HUDEP-2 (cell line): ENCODE results near the gene NGLY1.

ENCODE experiments used
- DNase-seq, 76 experiments: peaks; one replicate each; lab custom pipeline; 2025; ENCODE audit not compliant: unreplicated experiment in 76 of 76; lab: John Stamatoyannopoulos, UW

The NGLY1 gene, protein sequence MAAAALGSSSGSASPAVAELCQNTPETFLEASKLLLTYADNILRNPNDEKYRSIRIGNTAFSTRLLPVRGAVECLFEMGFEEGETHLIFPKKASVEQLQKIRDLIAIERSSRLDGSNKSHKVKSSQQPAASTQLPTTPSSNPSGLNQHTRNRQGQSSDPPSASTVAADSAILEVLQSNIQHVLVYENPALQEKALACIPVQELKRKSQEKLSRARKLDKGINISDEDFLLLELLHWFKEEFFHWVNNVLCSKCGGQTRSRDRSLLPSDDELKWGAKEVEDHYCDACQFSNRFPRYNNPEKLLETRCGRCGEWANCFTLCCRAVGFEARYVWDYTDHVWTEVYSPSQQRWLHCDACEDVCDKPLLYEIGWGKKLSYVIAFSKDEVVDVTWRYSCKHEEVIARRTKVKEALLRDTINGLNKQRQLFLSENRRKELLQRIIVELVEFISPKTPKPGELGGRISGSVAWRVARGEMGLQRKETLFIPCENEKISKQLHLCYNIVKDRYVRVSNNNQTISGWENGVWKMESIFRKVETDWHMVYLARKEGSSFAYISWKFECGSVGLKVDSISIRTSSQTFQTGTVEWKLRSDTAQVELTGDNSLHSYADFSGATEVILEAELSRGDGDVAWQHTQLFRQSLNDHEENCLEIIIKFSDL

DNA sequence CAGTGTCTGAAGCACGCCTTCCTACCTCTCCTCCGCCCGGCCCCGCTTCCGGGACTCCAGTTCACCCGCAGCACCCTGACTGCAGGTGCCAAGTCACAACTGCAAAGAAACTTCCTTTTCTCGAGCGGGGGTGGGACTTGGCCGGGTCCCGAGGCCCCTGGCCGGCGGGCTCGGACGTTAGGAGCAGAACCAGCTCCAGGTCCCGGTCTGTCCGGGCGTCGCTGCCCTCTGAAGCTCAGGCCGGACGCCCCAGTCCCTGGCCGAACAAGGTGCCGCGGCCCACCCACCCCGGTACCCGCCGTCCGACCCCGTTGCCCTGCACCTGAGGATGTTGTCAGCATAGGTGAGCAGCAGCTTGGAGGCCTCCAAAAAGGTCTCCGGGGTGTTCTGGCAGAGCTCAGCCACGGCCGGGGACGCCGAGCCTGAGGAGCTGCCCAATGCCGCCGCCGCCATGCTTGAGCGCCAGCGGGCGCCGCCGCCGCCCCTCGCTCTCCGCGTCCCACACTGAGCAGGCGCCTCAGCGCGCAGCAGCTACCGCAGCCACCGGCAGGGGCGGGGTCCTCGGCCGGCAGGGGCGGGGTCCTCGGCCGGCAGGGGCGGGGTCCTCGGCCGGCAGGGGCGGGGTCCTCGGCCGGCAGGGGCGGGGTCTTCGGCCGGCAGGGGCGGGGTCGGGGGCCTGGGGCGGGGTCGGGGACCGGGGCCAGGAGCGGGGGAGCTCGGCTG, at the start of gene NGLY1:
NGLY1 (minus strand) TSS at position 506 of the 723 bp plus-strand sequence; CDS start at position 453, 53 bp downstream.
- DNase-seq: peak in 74 of 76 experiments; percentile 10 to 90 (median 65)

DNA sequence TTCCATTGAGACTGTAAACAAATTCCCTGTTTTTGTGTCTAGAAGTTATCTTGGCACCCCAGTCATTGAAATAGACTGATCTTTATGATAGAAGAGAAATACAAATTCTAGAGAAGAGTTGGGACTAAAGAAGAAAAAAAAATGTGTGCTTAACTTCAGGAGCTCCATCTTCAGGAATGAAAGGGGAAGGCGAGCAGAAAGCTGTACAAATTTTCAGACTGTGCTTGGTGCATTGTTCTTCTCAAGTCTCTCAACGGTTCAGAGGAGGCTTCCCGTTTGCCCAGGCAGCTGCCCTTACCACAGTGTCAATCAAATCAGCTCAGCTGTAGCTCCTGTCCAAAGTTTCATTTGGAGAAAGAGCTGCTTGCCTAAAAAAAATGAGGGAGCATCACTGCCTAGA, 48.3 kb upstream of the NGLY1 start:
- DNase-seq: peak in 3 of 76 experiments; percentile 1 to 6 (median 1)

DNA sequence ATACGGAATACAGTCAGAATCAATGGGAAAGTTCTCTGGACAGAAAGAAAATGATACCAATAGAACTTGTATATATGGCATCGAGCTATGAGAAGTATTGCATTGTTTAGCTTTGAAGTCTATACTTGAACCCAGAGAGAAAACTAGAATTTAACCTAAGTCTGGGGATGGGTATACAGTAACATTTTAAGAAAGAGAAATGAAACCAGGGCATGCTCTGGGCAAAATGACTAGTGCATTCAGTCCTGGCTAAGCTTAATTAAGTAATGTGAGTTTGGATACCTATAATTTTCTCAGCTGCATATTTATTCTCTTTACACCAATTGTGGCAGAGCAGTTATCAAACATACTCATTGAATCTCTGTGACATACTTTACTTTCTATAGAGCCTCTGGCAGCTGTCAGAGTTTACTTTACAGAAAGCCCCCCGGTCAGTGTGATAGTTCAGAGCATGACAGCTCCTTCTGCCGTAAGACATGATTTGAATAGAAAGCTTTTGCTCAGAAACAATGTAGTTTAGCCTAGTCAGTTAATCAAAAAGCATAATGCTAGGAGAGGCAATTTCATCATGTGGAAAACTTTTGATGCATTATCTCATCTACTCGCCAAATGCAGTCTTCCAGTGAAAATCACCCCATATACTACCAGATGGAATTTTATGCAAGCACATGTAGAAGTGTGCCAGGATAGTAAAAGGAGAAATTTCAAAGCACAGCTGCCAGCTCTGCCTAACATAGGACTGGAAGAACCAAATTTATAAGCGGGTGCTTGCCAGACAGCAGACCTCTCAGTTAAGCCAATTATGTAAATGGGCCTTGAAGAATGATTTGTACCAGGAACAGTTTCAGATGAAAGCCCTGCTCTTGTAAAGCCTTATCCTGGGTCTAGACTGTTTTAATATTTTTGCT, 47.4 kb upstream of the NGLY1 start:
- no peak for DNase-seq

DNA sequence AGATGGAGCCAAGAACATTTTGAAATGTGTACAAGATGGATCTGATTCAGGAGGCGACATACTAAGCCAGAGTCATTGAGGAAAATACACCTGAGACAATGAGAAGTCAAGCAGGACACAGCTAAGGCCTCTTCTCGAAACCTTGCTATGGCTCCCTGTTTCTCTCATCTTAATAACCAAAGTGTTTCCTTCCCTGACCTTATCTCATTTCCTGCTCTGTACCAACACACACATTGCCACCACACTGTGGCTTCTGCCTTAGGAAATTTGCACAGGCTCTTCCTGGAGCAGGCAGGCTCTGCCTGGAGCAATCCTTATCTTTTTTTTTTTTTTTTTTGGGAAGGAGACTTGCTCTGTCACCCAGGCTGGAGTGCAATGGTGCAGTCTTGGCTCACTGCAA, 43.3 kb upstream of the NGLY1 start:
- no peak for DNase-seq

DNA sequence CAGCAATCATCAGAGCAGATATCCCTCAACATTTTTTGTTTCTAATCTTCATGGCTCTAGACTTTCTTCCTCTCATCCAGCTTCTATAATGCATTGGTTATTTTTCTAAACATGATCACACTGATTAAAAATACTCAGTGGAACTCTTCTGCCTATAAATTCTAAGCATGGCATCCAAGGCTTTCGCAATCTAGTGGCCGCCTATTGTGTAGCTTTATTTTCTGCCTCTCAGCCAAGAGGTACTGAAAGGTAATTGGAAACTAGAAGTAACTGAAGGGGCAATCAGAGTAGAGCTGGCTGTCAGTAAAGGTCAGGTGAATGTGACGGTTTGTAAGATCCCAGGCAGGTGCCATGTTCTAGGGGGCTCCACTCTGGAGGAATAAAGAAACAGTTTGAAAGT, 40.1 kb upstream of the NGLY1 start:
- no peak for DNase-seq

DNA sequence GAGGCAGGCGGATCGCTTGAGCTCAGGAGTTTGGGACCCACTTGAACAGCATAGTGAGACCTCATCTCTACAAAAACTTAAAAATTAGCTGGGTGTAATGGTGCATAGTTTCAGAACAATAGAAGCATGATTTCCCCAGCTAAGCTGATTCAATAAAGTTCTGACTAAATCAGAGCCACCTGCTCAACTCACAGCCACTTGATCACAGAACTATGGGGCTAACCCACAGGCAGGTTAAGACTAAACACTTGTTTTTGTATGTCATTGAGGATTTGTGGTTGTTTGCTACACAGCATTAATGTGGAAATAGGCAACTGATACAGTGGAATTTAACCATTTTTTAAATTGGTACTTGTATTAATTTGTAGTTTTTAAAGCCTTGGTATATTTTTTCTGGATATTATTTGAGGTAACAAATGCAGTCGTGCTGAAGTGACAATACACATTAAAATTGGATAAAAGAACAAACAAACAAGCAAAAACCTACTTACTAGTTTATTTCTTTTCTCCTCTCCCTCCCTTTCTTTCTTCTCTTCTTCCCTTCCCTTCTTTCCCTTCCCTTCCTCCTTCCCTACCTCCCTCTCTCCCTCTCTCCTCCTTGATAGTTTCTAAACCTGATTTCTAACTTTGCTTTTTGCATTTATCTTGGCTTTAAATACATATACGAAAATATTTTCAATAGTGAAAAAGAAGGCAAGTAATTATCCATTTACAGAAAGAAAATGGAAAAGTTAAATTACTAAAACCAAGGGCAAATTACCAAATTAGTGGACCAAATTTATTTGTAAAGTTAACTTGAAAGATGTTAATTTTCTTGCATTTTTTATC, 38.7 kb upstream of the NGLY1 start:
- DNase-seq: no peak

DNA sequence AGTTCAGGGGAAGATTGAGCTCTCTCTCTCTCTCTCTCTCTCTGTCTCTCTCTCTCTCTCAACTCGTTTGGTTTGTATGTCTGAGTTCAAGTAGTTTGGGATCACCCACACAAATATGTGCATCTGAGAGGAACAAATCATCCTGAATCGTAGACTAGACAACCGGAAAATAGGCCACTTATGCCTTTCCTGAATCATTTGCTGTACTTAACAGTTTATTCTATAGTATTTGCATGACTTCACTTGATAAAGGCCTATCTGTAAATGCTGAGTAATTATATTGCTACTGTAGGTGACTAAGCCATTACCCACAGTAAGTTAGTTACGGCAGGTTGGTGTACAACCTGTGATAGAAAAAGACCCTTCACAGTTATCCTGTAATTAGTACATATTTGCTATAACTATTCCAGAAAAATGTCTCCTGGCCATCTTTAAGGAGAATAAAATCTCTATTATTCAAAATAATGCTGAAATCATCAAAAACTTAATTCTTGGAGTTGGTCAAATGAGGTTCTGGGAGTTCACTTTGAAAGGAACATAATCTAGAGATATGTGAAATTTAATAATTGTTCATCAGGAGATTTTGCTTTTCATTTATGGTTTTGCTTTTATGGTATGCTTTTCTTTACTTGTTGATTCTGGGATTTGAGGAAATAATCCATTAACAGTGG, 37.7 kb upstream of the NGLY1 start:
- DNase-seq: no peak

DNA sequence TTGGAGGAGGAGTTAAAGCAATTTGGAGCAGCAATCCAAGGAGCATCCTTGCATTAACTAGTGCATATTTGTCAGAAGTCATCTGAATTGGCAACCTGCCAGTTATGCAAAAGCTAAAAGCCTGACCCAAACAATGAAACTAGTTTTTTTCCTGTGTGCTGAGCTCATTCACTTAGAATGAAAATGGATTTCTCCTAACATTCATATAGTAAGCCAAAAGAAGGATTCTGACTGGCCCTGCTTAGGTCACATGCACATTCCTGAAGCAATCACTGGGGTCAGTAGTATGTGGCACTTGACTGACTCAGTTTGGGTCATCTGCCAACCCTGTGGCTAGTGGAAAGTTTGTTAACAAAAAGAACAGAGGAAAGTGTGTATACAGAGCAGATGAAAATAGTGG, 37.1 kb upstream of the NGLY1 start:
- DNase-seq: peak in 4 of 76 experiments; percentile 4 to 30 (median 12)

DNA sequence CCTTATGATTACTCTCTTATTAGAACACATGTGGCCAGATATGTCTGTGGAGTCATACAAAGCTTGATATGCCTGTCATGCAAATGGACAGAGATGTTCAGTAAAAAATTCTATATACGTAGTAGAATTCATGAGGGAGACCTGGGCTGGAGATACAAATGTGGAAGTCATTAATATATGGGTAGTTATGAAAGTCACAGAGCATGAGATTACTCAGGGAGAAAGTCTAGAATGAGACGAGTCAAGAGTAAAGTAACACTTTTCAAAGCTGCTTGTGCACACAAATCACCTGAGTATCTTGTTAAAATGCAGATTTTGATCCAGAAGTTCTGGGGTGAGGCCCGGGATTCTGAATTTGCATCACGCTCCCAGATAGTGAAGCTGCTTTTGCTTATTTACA, 35.1 kb upstream of the NGLY1 start:
- no peak for DNase-seq

DNA sequence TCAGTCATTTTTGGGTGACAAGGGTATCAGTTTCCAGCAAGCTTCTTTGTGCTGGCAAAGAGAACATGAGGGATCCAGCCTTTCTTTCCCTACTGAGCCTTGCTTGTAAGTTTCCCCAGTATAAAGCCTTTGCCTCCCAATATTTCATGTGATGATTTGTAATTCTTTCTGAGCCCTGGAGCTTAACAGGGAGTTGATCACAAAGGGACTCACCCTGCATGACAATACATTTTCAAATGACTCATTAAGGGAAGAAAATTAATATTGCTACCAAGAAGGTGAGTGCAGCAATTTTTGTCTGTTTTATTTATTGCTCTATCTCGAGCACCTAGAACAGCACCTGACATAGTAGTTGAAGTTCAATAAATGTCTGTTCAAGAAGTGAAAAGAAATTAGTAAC, 34.4 kb upstream of the NGLY1 start:
- DNase-seq: no peak

DNA sequence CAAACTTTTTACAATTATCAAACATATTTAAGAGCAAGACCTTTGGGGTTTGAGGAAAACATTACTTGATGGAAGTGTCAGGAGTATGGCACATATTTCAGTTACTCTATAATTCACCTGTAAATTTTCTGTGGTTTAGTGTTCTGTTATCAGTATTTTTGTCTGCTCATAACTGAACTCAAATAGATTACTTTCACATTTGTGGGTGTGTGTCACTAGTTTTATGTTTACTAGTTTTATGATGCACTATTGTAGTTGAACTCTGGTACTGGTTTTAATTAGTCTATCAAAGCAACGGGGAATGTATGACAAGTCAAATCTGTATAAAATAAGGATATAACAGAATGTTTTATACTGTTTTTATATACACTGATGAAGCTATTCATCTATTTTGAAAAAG, 33.9 kb upstream of the NGLY1 start:
- DNase-seq: no peak

DNA sequence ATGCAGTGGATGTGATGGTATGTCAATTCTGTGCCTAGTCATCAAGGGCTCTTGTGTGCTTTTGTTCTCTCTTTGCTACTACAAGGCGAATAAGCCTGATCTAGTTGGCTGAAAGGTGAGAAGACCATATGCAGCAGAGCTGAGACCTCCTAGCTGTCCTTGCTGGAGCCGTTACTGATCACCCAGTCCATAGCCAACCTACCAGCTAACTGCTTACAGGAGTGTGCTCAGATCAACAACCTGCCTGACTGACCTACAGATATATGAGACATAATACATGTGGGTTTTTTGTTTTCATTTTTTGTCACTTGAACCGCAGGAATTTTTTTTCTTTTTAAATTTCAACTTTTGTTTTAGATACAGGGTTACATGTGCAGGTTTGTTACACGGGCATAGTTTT, 29.4 kb upstream of the NGLY1 start:
- DNase-seq: no peak

DNA sequence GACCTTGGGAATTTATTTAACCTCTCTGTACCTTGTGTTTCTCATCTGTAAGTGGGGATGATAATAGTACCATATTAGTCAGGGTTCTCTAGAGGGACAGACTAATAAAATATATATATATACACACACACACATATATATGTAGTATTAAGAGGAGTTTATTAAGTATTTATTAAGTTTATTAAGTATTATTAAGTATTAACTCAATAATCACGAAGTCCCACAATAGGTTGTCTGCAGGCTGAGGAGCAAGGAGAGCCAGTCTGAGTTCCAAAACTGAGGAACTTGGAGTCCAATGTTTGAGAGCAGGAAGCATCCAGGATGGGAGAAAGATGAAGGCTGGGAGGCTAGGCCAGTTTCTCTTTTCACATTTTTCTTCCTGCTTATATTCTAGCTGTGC, 21.4 kb upstream of the NGLY1 start:
- no peak for DNase-seq

DNA sequence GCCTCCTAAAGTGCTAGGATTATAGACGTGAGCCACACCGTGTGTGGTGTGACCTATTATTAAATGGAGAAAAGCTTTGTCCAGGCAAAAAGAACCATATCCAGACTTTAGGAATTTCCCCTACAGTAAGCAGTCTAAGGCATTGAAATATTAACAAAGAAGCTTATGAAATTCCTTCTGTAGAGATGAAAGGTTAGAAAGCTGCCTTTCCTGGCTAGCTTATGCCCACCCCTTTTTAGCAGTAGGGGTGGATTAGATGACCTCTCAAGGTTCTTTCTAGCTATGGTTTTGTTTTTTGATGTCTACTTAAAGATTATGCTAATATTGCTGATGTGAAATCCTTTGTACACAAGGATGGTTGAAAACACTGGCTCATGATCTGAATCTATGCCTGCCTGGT, 20.6 kb upstream of the NGLY1 start:
- no peak for DNase-seq

DNA sequence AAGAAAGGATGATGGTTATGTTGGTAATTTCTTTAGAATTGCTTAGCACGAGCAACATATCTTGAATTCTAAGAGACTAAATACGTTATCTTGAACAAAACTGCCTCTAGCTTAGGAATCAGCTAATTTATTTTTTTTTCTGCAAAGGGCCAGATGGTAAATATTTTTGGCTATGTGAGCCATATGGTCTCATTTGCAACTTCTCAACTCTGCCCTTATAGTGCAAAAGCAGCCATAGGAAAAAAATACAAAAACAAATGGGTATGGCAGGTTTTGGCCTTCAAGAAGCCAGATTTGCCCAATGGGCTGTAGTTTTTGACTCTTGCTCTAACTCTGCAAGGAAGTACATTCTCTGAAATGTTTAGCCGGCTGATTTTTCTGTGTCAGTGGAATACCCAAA, 18.5 kb upstream of the NGLY1 start:
- DNase-seq: no peak

DNA sequence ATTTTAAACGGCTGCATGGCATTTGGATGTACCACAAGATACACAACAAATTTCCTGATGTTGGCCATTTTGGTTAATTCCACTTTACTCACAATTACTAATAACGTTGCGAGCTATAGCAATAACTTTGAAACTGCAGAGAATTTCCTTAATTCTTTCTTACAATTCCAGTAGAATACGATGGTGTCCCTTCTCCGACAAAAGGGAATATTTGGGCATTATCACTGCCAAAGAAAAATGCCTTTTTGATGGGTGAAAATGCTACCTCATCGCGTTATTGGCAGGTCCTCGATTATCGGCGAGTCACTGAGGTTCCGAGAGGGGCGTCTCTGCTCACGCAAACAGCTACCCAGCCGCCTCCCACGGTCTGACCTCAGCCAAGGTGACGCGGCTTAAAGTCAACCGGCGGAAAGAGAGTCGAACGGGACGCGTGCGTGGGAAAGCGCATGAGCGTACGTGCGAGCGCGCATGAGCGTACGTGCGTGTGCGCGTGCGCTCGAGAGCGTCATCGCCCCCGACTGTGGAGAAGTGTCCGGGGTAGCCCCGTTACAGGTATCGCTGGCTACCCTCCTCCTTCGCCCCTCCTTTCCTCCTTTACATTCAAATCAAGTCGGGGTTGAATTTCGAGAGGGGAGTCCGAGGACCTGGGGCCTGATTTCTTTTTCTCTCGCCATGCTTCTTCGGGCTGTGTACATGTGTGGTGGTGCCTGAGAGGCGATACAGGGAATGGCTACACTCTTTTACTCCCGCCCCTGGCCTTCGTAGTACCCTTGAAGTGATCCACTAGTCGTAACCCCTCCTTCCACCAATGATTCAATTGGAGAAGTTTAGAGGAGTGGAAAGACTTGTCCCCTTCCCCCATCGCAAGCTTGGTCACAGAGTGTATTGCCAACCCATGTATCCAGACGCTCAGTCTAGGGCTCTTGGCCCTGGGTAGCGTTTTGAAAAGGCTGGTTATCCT, 6.6 kb upstream of the NGLY1 start, which contains the start of gene OXSM:
OXSM (plus strand) TSS at position 495 of the 961 bp plus-strand sequence. CDS start 931 bp downstream, outside the sequence.
- peak; percentile 10 to 96 (median 88) for DNase-seq

DNA sequence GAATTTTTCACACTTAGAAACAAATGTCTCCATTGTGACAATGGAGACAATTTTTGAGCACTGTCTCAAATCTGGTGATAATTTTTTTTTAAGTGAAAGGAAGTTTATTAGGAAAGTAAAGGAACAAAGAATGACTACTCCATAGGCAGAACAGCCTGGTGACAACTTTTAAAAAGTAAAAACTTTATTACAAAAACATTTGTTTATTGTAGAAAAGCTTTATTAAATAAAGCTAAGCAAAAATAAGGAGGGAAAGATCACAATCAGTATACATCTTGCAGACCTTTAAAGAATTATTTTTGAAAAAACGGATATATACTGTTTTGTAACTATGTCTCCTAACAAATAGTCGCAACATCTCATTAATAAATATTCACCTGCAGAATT, 6.0 kb upstream of the NGLY1 start:
- no peak for DNase-seq

DNA sequence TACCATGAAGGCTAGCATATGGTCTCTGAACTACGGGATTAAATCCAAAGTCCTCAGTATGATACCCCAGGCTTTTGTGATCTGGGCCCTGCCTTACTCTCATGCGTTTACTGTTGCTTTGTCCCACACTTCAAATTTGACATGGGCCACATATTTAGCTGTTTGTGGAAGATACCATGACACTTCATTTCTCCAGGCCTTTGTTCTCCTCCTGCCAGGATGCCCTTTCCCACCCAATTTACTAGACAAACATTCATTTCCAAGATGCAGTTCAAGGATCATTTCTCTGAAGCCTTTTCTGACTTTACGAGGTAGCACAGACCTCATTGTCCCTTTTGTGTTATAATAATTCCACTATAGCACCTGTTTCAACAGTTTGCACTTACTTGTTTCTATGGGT, 4.4 kb upstream of the NGLY1 start:
- no peak for DNase-seq
